KMS-11 (cell line): ENCODE measurements around the gene GRIP2.
"Not testable (repeated sequence)": the region's sequence is repeated elsewhere in the genome, so short reads cannot be mapped to it uniquely, and the experiment has no call there.

Experiments used
- H2AFZ ChIP-seq: fragments of 200-600 bp; sonication (generic); 2 replicates; pipeline ENCODE4 v1.6.1; 2016; ENCODE audit warnings: antibody characterized with exemption, mixed run types, low read depth
- H3K27ac ChIP-seq: fragments of 200-600 bp; sonication (generic); 2 replicates; pipeline ENCODE4 v1.6.1; 2016; ENCODE audit warnings: mild to moderate bottlenecking, mixed run types
- H3K27me3 ChIP-seq: fragments of 200-600 bp; sonication (generic); 2 replicates; pipeline ENCODE4 v1.6.1; 2017; ENCODE audit warnings: mild to moderate bottlenecking, low read depth, mixed run types, moderate library complexity; ENCODE audit not compliant: insufficient read depth
- H3K36me3 ChIP-seq: fragments of 200-600 bp; sonication (generic); 2 replicates; pipeline ENCODE4 v1.6.1; 2017; ENCODE audit warnings: mild to moderate bottlenecking, mixed run types; ENCODE audit not compliant: insufficient read depth
- H3K4me1 ChIP-seq: fragments of 200-600 bp; sonication (generic); 2 replicates; pipeline ENCODE4 v1.6.1; 2016; ENCODE audit warnings: mild to moderate bottlenecking, low read depth, mixed run types; ENCODE audit not compliant: poor library complexity, severe bottlenecking
- H3K4me2 ChIP-seq: fragments of 200-600 bp; sonication (generic); 2 replicates; pipeline ENCODE4 v1.7.0; 2016; ENCODE audit warnings: mild to moderate bottlenecking, mixed run types
- H3K4me3 ChIP-seq: fragments of 200-600 bp; sonication (generic); IDR thresholded peaks from 2 replicates; pipeline ENCODE4 v1.6.1; 2017; ENCODE audit warnings: low read depth, low read length, mixed read lengths; ENCODE audit not compliant: insufficient read depth
- H3K79me2 ChIP-seq: fragments of 200-600 bp; sonication (generic); 2 replicates; pipeline ENCODE4 v1.6.1; 2016; ENCODE audit warnings: low read depth, mixed run types; ENCODE audit not compliant: insufficient read depth
- H3K9ac ChIP-seq: fragments of 200-600 bp; sonication (generic); 2 replicates; pipeline ENCODE4 v1.6.1; 2016; ENCODE audit warnings: mild to moderate bottlenecking, mixed run types
- H4K20me1 ChIP-seq: fragments of 200-600 bp; sonication (generic); 2 replicates; pipeline ENCODE4 v1.6.1; 2016; ENCODE audit warnings: mild to moderate bottlenecking, mixed run types; ENCODE audit not compliant: insufficient read depth
- TF ChIP-seq, protein P1 (sequence below): fragments of 200-600 bp; sonication (generic); conservative IDR thresholded peaks from 2 replicates; pipeline ENCODE4 v1.6.1; 2017; ENCODE audit warnings: low read depth, mild to moderate bottlenecking, antibody characterized with exemption, low read length, moderate library complexity, mixed read lengths

Gene GRIP2

DNA sequence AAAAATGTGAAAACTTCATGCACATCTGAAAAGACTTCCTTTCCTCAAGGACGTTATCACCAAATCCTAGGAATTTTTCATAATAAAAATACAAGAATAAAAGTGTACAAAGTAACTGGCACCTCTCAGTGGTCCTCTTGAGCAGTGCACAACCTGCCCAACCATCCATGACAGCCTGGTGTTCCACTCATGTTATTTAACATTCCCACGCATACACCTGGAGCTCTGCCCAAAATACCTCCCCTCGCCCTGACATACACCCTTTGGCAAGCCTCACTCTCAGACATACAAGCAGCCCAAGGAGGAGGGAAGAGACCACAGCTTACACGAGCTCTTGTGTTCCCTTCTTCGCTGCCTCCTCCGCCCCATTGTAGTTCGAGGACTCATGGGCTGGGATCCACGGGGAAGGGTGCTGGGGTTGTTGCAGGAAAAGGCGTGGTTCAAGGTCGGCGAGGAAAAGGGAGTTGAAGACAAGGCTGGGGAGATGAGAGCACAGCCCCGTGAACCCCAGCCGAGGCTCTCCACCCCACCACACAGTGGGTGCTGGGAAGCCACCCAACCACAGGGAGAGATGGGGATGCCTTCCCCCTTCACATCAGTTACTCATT is 23.3 kb downstream of the GRIP2 start:
- H3K79me2 ChIP-seq: no peaks in the 10 kb centered on the region
- no peaks in the 10 kb centered on the region for H4K20me1 ChIP-seq
- TF ChIP-seq, protein P1, sequence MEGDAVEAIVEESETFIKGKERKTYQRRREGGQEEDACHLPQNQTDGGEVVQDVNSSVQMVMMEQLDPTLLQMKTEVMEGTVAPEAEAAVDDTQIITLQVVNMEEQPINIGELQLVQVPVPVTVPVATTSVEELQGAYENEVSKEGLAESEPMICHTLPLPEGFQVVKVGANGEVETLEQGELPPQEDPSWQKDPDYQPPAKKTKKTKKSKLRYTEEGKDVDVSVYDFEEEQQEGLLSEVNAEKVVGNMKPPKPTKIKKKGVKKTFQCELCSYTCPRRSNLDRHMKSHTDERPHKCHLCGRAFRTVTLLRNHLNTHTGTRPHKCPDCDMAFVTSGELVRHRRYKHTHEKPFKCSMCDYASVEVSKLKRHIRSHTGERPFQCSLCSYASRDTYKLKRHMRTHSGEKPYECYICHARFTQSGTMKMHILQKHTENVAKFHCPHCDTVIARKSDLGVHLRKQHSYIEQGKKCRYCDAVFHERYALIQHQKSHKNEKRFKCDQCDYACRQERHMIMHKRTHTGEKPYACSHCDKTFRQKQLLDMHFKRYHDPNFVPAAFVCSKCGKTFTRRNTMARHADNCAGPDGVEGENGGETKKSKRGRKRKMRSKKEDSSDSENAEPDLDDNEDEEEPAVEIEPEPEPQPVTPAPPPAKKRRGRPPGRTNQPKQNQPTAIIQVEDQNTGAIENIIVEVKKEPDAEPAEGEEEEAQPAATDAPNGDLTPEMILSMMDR: no peak
- no peak overlapping the region for H2AFZ ChIP-seq
- H3K36me3 ChIP-seq: no peaks in the 10 kb centered on the region
- no peaks in the 10 kb centered on the region for H3K27me3 ChIP-seq
- H3K4me3 ChIP-seq: no peak overlapping the region
- no peak overlapping the region for H3K9ac ChIP-seq
- H3K27ac ChIP-seq: no peak overlapping the region
- H3K4me2 ChIP-seq: no peak overlapping the region
- H3K4me1 ChIP-seq: no peaks in the 10 kb centered on the region

DNA sequence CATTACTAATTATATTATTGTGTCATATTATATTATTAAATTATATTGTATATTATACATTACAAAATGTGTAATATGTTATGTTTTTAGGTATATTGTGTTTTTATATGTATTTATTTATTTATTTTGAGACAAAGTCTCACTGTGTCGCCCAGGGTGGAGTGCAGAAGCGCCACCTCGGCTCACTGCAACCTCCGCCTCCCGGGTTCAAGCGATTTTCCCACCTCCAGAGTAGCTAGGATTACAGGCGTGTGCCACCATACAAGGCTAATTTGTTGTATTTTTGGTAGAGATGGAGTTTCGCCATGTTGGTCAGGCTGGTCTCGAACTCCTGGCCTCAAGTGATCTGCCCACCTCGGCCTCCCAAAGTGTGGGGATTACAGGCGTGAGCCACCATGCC is 24.6 kb downstream of the GRIP2 start:
- not testable (repeated sequence) for H3K4me1 ChIP-seq, H3K27ac ChIP-seq, H3K4me2 ChIP-seq, H3K36me3 ChIP-seq, H3K9ac ChIP-seq, H2AFZ ChIP-seq, H3K79me2 ChIP-seq, H4K20me1 ChIP-seq, H3K4me3 ChIP-seq, H3K27me3 ChIP-seq

DNA sequence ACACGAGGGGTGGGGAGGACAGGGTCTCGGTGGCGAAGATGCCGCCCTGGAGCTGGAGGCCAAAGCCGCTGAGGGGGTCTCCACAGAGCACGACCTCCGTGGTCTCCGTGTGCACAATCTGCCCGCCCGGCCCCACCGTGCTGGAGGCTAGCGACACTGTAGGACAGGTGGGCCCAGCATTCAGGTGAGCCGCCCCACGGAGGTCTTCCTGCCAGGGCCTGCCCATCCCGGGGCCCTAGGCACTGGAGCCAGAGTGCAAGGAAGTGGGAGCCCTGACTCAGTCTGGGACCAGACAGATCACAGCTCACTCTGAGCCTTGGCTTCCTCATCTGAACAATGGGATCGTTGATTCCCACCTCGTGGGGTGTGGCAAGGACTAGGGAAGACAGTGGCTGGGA is 25.8 kb downstream of the GRIP2 start:
- H3K36me3 ChIP-seq: no peaks in the 10 kb centered on the region
- no peaks in the 10 kb centered on the region for H3K79me2 ChIP-seq
- H3K4me2 ChIP-seq: no peak overlapping the region
- H3K27me3 ChIP-seq: no peaks in the 10 kb centered on the region
- no peaks in the 10 kb centered on the region for H3K4me1 ChIP-seq
- no peaks in the 10 kb centered on the region for H4K20me1 ChIP-seq
- TF ChIP-seq, protein P1: no peak
- no peak overlapping the region for H3K4me3 ChIP-seq
- H3K9ac ChIP-seq: no peak overlapping the region
- no peak overlapping the region for H2AFZ ChIP-seq
- no peak overlapping the region for H3K27ac ChIP-seq

DNA sequence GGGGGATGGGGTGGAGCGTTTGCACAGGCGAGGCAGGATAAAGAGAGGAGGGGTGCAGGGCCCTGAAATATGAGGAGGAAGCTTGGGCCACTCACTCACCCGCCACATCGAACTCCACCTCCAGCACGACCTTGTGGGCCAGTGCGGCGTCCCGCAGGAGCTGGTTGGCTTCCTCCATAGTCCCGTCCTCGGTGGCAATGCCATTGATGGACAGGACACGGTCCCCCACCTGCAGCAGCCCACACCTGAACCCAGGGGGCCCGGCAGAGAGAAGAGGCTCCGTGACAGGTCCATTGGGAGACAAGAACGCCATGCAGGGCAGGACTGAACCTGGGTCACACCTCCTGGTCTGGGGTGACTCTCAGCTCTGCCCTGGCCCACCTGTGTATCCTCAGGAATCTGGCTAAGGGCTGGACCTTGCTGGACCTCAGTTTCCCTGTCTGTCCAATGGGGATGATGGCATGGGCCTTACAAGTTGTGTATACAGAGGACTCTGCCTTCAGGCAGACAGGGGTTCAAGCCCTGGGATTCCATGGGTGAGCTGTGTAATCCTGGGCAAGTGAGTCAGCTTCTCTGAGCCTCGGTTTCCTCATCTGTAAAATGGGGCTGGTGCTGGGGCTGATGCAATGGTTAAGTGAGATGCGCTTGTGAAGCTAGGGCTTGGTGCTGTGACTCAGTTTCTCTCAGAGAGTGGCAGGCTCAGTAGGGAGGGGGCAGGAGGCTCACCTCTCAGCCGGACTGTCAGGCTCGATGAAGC is 26.4 kb downstream of the GRIP2 start:
- H3K79me2 ChIP-seq: no peaks in the 10 kb centered on the region
- H2AFZ ChIP-seq: no peak overlapping the region
- no peaks in the 10 kb centered on the region for H3K36me3 ChIP-seq
- H3K9ac ChIP-seq: no peak overlapping the region
- no peaks in the 10 kb centered on the region for H3K27me3 ChIP-seq
- H3K4me2 ChIP-seq: no peak overlapping the region
- TF ChIP-seq, protein P1: no peak
- H3K4me1 ChIP-seq: no peaks in the 10 kb centered on the region
- no peak overlapping the region for H3K27ac ChIP-seq
- no peaks in the 10 kb centered on the region for H4K20me1 ChIP-seq
- no peak overlapping the region for H3K4me3 ChIP-seq

DNA sequence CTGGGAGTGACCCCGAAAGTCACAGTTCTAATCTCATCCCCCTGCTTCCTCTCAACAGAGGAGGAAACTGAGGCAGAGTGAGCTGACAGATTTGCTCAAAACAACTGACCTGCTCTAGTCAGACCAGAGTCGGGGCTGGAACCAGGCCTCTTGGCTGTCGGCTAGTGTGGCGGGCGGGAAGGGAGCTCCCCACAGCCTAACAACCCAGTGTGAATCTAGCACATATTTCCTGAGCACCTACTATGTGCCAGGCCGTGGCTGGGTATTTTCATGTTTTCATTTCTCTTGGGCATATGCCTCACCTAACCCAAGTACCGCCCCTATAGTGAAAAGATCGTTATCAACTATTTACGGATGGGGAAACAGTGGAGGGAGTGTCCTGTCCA is 27.2 kb downstream of the GRIP2 start:
- H3K9ac ChIP-seq: no peak overlapping the region
- no peak overlapping the region for H2AFZ ChIP-seq
- no peaks in the 10 kb centered on the region for H3K36me3 ChIP-seq
- no peak overlapping the region for H3K4me2 ChIP-seq
- no peaks in the 10 kb centered on the region for H3K27me3 ChIP-seq
- TF ChIP-seq, protein P1: no peak
- no peaks in the 10 kb centered on the region for H3K79me2 ChIP-seq
- no peaks in the 10 kb centered on the region for H3K4me1 ChIP-seq
- no peaks in the 10 kb centered on the region for H4K20me1 ChIP-seq
- no peak overlapping the region for H3K4me3 ChIP-seq
- H3K27ac ChIP-seq: no peak overlapping the region
